Chondrocyte (in vitro differentiated cells): ENCODE results near the gene CFAP100. TPM values are rescaled to one million over a fixed set of nuclear protein-coding genes. Genes with fewer than 3 reads are reported as not detected.

Source experiments
- DNase-seq: peaks from one replicate; pipeline ENCODE4 v3.0.0; 2021; ENCODE audit warnings: mixed read lengths, low spot score
- H3K27ac Mint-ChIP-seq: one replicate; pipeline ENCODE4 v1.8.0; 2021; ENCODE audit warnings: mild to moderate bottlenecking, moderate library complexity, mixed read lengths; ENCODE audit not compliant: unreplicated experiment
- H3K27me3 Mint-ChIP-seq: 2 replicates; pipeline ENCODE4 v1.8.0; 2021; ENCODE audit warnings: low read depth, mixed read lengths
- H3K36me3 Mint-ChIP-seq: 2 replicates; pipeline ENCODE4 v1.8.0; 2021; ENCODE audit warnings: low read depth, mixed read lengths
- H3K4me1 Mint-ChIP-seq: 2 replicates; pipeline ENCODE4 v1.8.0; 2021; ENCODE audit warnings: low read depth, mild to moderate bottlenecking, mixed read lengths
- H3K4me3 Mint-ChIP-seq: one replicate; pipeline ENCODE4 v1.8.0; 2021; ENCODE audit warnings: mild to moderate bottlenecking, moderate library complexity, mixed read lengths; ENCODE audit not compliant: unreplicated experiment
- H3K9me3 Mint-ChIP-seq: 2 replicates; pipeline ENCODE4 v1.8.0; 2021; ENCODE audit warnings: low read depth, mixed read lengths
- total RNA-seq: library from RNA; stranded (reverse); gene quantifications from 3 replicates; pipeline ENCODE4 v1.2.1, GENCODE V29; 2021
- TF ChIP-seq, protein P1 (sequence below): fragments of 200-600 bp; sonication (generic); IDR thresholded peaks from 2 replicates; pipeline ENCODE4 v1.5.0; 2021; ENCODE audit warnings: antibody characterized with exemption, mild to moderate bottlenecking, moderate library complexity

CFAP100 gene
- total RNA-seq, 1 donor from 2014 or later, result not detected

DNA sequence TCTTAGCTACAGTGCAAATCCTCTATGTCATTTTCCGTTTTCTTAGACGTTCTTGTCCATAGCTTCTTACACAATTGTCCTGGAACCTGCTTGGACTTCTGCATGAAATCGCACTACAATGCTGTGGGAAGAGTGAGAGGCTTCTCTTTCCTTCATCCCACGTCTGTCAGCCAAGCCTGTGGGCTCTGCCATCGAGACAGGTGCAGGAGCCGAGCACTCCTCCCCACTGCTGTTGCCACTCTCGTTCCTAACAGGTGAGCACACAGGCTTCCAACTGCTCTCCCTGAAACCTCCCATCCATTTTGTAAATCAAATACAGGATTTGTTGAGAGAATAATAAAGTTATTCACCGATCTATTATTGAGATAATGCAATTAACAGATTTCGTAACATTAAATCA lies 57.5 kb downstream of the CFAP100 start:
- H3K27ac Mint-ChIP-seq, result no peak overlapping the region
- no peaks in the 10 kb centered on the region for H3K4me1 Mint-ChIP-seq
- H3K36me3 Mint-ChIP-seq, result peaks cover 24% of the 10 kb centered on the region
- H3K9me3 Mint-ChIP-seq, result no peaks in the 10 kb centered on the region
- TF ChIP-seq, protein P1, sequence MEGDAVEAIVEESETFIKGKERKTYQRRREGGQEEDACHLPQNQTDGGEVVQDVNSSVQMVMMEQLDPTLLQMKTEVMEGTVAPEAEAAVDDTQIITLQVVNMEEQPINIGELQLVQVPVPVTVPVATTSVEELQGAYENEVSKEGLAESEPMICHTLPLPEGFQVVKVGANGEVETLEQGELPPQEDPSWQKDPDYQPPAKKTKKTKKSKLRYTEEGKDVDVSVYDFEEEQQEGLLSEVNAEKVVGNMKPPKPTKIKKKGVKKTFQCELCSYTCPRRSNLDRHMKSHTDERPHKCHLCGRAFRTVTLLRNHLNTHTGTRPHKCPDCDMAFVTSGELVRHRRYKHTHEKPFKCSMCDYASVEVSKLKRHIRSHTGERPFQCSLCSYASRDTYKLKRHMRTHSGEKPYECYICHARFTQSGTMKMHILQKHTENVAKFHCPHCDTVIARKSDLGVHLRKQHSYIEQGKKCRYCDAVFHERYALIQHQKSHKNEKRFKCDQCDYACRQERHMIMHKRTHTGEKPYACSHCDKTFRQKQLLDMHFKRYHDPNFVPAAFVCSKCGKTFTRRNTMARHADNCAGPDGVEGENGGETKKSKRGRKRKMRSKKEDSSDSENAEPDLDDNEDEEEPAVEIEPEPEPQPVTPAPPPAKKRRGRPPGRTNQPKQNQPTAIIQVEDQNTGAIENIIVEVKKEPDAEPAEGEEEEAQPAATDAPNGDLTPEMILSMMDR, result no peak
- DNase-seq, result no peak
- H3K27me3 Mint-ChIP-seq, result no peaks in the 10 kb centered on the region
- no peak overlapping the region for H3K4me3 Mint-ChIP-seq

DNA sequence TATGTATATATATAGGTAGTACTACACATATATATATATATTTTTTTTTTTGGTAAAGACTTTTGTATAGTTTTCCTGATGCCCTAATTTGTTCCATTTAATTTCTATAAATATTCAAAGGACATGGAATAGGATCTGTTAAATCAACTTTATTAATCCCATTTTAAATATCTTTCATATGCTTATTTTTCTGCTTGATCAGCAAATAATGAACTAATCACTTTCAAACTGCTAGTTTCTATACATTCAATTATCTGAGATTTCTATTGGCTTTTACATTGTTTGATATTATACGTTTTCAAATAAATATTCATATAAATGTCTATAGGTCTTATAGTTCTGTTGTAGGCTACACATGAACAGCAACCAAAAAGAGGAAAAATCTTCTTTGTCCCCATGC lies 59.3 kb downstream of the CFAP100 start:
- Mint-ChIP-seq H3K27ac (no peak overlapping the region), H3K27me3 (no peaks in the 10 kb centered on the region), H3K4me1 (no peaks in the 10 kb centered on the region), H3K36me3 (peaks cover 31% of the 10 kb centered on the region), H3K4me3 (no peak overlapping the region), H3K9me3 (no peaks in the 10 kb centered on the region)
- DNase-seq, result no peak
- TF ChIP-seq, protein P1, result no peak

DNA sequence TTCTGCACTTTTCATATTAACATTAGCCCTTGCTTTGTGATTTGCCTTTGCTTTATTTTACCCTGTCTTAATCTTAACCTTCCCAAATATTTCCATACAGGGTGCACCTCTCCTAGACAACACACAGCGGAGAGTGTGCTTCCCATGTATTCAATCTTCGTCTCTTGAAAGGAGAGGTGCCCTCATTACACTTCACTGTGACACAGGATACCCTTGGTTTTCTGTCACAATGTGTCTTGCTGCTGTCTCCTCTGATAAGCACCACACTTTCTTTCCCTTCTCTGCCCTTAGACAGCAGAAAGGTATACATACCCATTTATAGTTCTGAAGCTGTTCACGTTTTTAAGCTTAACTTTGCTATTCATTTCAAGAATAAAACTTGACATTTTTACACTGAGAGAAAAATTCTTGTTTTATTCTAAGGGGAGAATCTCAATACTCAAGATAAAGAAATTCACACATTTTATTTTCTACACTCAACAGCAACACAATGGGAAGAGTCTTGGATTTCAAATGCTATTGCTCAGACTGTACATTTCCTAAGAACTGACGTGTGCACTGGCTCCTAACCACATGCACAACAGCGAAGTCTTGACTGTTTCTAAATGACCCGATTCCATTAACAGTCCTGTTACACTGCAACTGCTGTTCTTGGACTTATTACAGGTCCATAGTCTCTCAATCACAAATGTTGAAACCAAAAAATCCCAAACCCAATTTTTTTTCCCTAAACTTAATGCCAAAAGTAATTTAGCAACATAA lies 59.9 kb downstream of the CFAP100 start:
- no peak overlapping the region for H3K27ac Mint-ChIP-seq
- TF ChIP-seq, protein P1, result no peak
- no peak for DNase-seq
- H3K4me1 Mint-ChIP-seq, result no peaks in the 10 kb centered on the region
- H3K36me3 Mint-ChIP-seq, result peaks cover 30% of the 10 kb centered on the region
- H3K9me3 Mint-ChIP-seq, result no peaks in the 10 kb centered on the region
- no peak overlapping the region for H3K4me3 Mint-ChIP-seq
- H3K27me3 Mint-ChIP-seq, result no peaks in the 10 kb centered on the region

DNA sequence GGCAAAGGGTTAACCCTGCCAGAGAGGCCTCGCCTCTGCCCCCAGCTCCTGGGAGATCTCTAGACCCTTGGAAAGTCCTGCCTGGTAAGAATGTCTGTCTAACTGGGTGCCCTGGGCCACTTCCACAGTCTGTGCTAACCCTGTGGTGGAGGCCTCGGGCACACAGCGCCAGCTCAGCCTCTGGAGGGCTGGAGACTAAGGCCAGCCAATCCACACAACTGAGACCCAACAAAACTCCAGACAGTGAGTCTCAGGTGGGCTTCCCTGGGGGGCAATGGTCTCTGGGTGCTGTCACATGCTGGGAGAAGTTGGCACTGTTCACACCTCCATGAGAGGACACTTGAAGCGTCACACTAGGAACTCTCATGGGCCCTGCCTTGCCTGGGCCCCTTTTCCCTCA lies 61.5 kb downstream of the CFAP100 start:
- Mint-ChIP-seq H3K36me3 (peaks cover 34% of the 10 kb centered on the region), H3K9me3 (no peaks in the 10 kb centered on the region), H3K27me3 (no peaks in the 10 kb centered on the region), H3K4me1 (no peaks in the 10 kb centered on the region), H3K4me3 (no peak overlapping the region), H3K27ac (no peak overlapping the region)
- TF ChIP-seq, protein P1, result no peak
- no peak for DNase-seq

DNA sequence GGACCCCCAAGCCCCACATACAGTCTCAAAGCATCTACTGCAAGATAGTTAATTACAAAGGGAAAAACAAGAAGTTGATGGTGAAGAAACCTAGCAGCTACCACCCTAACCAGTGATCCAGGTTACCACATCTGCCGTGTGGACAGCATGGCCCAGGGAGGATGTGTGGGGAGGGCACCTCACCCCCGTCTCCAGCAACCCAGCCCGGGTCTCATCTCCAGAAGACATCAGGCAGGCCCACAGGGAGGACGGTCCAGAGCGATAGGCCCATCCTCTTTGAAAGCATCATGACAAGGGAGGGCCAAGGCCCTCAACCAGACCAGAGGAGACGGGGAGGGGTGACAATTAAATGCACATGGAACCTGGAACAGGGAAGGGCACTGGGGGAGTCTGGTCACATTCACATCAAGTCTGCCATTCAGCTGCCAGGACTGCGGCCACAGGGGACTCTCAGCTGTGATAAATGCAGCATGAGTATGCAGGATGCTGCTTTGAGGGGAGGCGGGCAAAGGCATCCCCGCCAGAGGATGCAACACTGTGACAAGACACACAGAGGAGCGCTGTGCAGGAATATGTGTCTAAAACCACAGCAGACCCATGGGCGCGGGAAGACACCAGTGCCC lies 62.2 kb downstream of the CFAP100 start:
- H3K27ac Mint-ChIP-seq, result no peak overlapping the region

More for the DNA sequence above, 62.2 kb downstream of the CFAP100 start:
- Mint-ChIP-seq H3K36me3 (peaks cover 34% of the 10 kb centered on the region), H3K27me3 (no peaks in the 10 kb centered on the region), H3K4me1 (no peaks in the 10 kb centered on the region), H3K4me3 (no peak overlapping the region), H3K9me3 (no peaks in the 10 kb centered on the region)
- TF ChIP-seq, protein P1, result no peak
- DNase-seq, result no peak
